GM20000 (cell line): ENCODE measurements around the gene GLCCI1.

Experiments
- DNase-seq: peaks from one replicate; pipeline ENCODE4 v3.0.0; 2012; ENCODE audit warnings: low spot score
- TF ChIP-seq, protein P1 (sequence below): IDR thresholded peaks from 2 replicates; pipeline ENCODE4 v1.5.1; 2012; ENCODE audit warnings: mild to moderate bottlenecking, control low read depth; ENCODE audit errors: extremely low read depth, missing control alignments

GLCCI1 gene

DNA sequence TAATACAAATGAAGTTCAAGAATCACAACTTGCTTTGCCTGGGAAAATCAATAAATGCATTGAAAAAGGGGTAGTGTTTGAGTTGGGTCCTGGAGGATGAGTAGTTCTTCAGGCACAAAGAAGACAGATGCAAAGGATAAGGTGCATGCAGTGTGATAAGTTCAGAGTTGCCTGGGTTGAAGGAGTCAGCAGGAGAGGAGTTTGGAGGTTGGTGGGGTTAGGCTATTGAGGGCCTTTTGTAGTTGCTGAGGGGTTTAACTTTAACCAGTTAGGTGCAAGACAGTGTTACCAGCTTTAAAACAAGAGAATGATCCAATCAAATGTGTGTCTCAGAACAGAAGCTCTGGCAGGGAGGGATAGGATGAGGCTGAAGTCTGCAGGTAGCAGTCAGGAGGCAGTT is 44.3 kb upstream of the GLCCI1 start:
- TF ChIP-seq, protein P1, sequence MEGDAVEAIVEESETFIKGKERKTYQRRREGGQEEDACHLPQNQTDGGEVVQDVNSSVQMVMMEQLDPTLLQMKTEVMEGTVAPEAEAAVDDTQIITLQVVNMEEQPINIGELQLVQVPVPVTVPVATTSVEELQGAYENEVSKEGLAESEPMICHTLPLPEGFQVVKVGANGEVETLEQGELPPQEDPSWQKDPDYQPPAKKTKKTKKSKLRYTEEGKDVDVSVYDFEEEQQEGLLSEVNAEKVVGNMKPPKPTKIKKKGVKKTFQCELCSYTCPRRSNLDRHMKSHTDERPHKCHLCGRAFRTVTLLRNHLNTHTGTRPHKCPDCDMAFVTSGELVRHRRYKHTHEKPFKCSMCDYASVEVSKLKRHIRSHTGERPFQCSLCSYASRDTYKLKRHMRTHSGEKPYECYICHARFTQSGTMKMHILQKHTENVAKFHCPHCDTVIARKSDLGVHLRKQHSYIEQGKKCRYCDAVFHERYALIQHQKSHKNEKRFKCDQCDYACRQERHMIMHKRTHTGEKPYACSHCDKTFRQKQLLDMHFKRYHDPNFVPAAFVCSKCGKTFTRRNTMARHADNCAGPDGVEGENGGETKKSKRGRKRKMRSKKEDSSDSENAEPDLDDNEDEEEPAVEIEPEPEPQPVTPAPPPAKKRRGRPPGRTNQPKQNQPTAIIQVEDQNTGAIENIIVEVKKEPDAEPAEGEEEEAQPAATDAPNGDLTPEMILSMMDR = no peak
- DNase-seq = no peak

DNA sequence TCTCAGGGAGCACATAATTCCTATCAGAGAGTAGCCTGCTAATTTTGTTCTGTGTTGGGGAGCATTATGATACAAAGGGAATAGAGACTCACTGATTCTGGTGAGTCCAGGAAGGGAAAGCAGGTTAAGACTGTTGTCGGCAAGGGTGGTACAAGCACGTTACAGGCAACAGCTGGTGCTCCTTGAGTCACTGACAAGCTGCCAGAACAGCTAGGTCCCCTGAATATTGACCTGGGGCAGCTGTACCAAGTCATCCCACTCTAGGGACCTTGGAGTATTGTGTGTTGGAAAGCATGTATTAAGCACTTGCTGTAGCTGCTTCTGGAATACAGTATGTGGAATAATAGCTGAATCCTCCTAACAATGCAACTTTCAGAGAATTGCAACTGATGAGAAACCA is 37.0 kb upstream of the GLCCI1 start:
- TF ChIP-seq, protein P1 = no peak
- no peak for DNase-seq

DNA sequence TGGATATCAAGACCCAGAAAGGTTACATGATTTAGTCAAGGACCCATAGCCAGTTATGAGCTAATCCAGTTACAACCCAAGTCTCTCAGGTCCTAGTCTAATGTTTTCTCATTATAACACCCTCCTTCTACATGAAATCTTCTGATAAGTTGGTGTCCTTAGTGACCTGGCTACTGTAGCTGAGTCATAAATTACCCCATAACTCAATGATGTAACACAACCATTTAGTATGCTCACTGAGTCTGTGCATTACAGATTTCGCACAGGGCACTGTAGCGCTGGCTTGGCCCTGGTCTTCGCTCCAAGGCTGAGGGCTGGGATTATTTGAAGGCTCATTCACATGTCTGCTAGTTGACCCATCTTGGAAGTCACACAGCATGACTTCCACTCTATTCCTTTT is 36.0 kb upstream of the GLCCI1 start:
- DNase-seq = no peak
- TF ChIP-seq, protein P1 = no peak

DNA sequence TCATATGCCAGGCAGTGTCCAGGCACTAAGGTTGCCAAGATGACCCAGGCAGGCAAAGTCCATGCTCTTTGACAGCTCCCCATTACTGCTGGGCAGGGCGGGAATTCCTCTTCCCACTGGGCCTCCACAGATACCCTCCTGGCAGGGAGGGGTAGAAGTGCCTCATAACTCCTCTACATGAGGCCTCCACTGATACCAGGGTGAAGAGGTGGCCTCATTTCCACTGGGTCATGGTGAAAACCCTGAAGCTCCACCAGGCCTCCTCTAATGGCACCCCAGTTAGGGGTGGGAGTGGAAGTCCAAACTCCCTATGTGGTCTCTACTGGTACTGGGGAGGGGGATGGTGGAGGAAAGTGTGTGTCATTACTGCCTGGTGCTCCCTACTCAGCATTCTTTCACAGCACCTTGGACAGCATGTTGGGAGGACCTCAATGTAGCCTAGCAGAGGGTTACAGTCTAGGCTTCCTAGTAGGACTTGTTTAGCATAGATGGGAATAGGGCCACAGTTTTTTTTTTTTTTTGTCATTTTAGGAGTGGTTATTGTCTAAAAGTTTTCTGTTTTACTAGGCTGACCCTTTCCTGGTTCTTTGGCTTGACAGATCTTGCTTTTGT is 34.6 kb upstream of the GLCCI1 start:
- no peak for DNase-seq
- TF ChIP-seq, protein P1 = no peak

DNA sequence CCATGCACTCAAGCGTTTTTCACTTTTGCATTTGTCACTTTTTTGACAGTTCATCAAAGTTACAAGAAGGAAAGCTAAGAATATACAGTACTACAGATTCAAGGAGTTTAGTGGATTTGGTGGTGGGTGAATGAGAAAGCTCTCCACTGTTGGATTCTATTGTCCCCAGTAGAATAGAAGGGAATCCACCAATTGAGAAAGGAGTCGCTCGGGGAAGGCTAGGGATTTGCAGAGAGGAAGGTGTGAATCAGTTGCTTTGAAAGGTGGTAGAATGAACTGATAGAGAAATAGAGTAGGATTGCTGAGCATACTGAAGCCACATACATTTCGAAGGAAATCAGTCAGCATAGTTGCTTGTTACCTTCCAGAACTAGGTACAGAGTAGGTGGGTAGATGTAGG is 33.7 kb upstream of the GLCCI1 start:
- no peak for DNase-seq
- TF ChIP-seq, protein P1 = no peak

DNA sequence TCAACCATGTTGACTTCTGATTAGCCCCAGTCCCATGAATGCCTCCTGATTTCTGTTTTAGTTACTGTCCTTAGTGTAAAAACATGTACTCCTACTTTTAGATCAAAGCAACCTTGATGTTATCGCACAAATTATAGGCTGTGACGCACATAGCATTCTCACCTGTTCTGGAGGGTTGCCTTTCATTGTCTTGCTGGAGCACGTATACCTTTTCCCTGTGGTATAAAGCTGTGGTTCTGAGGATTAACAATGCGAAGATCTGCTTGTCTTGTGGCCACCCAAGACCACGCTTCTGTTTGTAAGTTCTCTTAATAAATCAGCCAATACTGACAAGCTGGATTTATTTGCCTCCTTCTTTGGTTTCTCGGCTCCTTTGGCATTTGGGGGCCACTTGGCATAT is 30.1 kb upstream of the GLCCI1 start:
- TF ChIP-seq, protein P1 = no peak
- DNase-seq = no peak

DNA sequence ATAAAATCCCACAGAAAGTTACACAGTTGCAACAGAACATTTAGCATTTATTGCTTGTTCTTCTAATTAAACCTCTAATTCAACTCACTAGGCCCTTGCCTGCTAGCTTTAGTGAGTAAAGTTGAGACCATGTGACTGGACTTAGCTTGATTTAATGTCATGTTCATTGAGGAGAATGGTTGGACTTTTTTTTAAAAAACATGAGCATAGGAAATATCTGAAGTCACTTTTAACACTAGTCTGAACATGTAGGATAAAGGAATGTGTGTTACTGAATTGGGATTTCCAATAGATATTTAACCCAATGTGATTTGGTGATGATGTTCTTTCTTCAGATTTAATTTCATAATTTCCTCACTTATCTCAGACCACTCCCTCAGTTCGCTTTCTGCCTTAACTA is 24.6 kb upstream of the GLCCI1 start:
- TF ChIP-seq, protein P1 = no peak
- DNase-seq = no peak
